HCT116 (cell line): ENCODE data around the gene CXXC5. TPM values are rescaled to one million over a fixed set of nuclear protein-coding genes. Genes with fewer than 3 reads are reported as not detected.

ENCODE experiments used
- ATAC-seq: fragments of 200-7000 bp; cut with Tn5 transposase; 2 replicates; pipeline ENCODE4 v1.9.1; 2020; ENCODE audit warnings: mild to moderate bottlenecking, moderate library complexity
- BruUV-seq: library from RNA; stranded (reverse); fragments of 400-500 nt; replicated peaks from 2 replicates; lab custom pipeline; 2021; lab: Mats Ljungman, UMichigan
- CTCF ChIA-PET: fragments of 300-600 bp; sonication (Branson Sonifier 250); formaldehyde crosslinking; loops from one replicate; lab custom pipeline; 2021; ENCODE audit warnings: antibody characterized with exemption; lab: Charles Lee
- POLR2A ChIA-PET: fragments of 300-600, 350-600 bp; sonication (Branson Sonifier 250); formaldehyde crosslinking; loops from one replicate; lab custom pipeline; 2021; ENCODE audit warnings: antibody characterized with exemption; lab: Charles Lee
- RAD21 ChIA-PET, 2 experiments: fragments of 300-600 bp; sonication (Branson Sonifier 250); formaldehyde crosslinking; loops; one replicate each; lab custom pipeline; 2023; ENCODE audit warnings: low total read pairs in 2 of 2; ENCODE audit not compliant: uncharacterized antibody in 2 of 2, unreplicated experiment in 2 of 2, low non-redundant PET in 1 of 2; lab: Charles Lee
- DNase-seq: peaks from one replicate; pipeline ENCODE4 v3.0.0-alpha.2; 2010; ENCODE audit warnings: low read depth, low spot score
- H2AFZ ChIP-seq: fragments of 200-600 bp; shearing (Covaris generic), sonication (generic); 2 replicates; pipeline ENCODE4 v1.6.1; 2017; ENCODE audit warnings: low read depth, mixed run types, mixed read lengths, antibody characterized with exemption, low read length; ENCODE audit not compliant: poor library complexity, severe bottlenecking
- H3K27ac ChIP-seq: 2 replicates; pipeline ENCODE4 v1.5.1; 2012; ENCODE audit warnings: low read depth, low read length
- H3K27me3 ChIP-seq: fragments of 200-600 bp; sonication (generic); 2 replicates; pipeline ENCODE4 v1.6.1; 2016; ENCODE audit warnings: mixed run types, low read length, mixed read lengths; ENCODE audit not compliant: insufficient read depth
- H3K36me3 ChIP-seq, 2 experiments: fragments of 200-500 bp in 1 of 2; fragments of 200-600 bp in 1 of 2; sonication (Bioruptor generic) in 1 of 2; sonication (generic) in 1 of 2; 2 replicates each; pipeline versions ENCODE4 v1.5.1 to v1.6.1; 2014 to 2016; ENCODE audit warnings: low read length in 2 of 2, inconsistent platforms in 1 of 2, mixed read lengths in 1 of 2, mixed run types in 1 of 2; ENCODE audit not compliant: insufficient read depth in 2 of 2, control insufficient read depth in 1 of 2
- H3K4me1 ChIP-seq, 2 experiments: fragments of 200-600 bp in 1 of 2; sonication (generic) in 1 of 2; 2 replicates each; pipeline versions ENCODE4 v1.5.1 to v1.6.1; 2012 to 2017; ENCODE audit warnings: low read length in 2 of 2, inconsistent platforms in 1 of 2, mild to moderate bottlenecking in 1 of 2, mixed read lengths in 1 of 2, mixed run types in 1 of 2, moderate library complexity in 1 of 2; ENCODE audit not compliant: insufficient read depth in 2 of 2, control insufficient read depth in 1 of 2
- H3K4me2 ChIP-seq: fragments of 200-600 bp; sonication (generic); 2 replicates; pipeline ENCODE4 v1.6.1; 2017; ENCODE audit warnings: mixed run types, low read length, mixed read lengths
- H3K4me3 ChIP-seq, 2 experiments: fragments of 200-600 bp in 1 of 2; sonication (generic) in 1 of 2; replicated peaks in 1 of 2; 2 replicates each; pipeline ENCODE4 v1.5.1; 2011 to 2016; ENCODE audit warnings: low read length in 2 of 2, control low read depth in 1 of 2, low read depth in 1 of 2, mild to moderate bottlenecking in 1 of 2, mixed read lengths in 1 of 2, mixed run types in 1 of 2
- H3K79me2 ChIP-seq: fragments of 200-600 bp; sonication (generic); 2 replicates; pipeline ENCODE4 v1.6.1; 2017; ENCODE audit warnings: mild to moderate bottlenecking, mixed run types, low read length, moderate library complexity, mixed read lengths; ENCODE audit not compliant: insufficient read depth
- H3K9ac ChIP-seq: fragments of 200-600 bp; sonication (generic); 2 replicates; pipeline ENCODE4 v1.6.1; 2016; ENCODE audit warnings: low read length, mixed read lengths
- H3K9me2 ChIP-seq: fragments of 200-600 bp; sonication (generic), shearing (Covaris generic); 2 replicates; pipeline ENCODE4 v1.6.1; 2017; ENCODE audit warnings: mixed run types, mild to moderate bottlenecking, moderate library complexity; ENCODE audit not compliant: insufficient read depth
- H3K9me3 ChIP-seq, 2 experiments: fragments of 200-500 bp in 1 of 2; fragments of 200-600 bp in 1 of 2; sonication (Bioruptor generic) in 1 of 2; sonication (generic) in 1 of 2; 2 replicates each; pipeline ENCODE4 v1.6.1; 2014 to 2017; ENCODE audit warnings: low read length in 2 of 2, mixed read lengths in 2 of 2, inconsistent platforms in 1 of 2, low read depth in 1 of 2, mild to moderate bottlenecking in 1 of 2, mixed run types in 1 of 2, moderate library complexity in 1 of 2; ENCODE audit not compliant: control insufficient read depth in 1 of 2, insufficient read depth in 1 of 2
- H4K20me1 ChIP-seq: fragments of 200-600 bp; sonication (generic), shearing (Covaris generic); 2 replicates; pipeline ENCODE4 v1.6.1; 2017; ENCODE audit warnings: mixed run types, mild to moderate bottlenecking, moderate library complexity; ENCODE audit not compliant: insufficient read depth
- EGR1 ChIP-seq: IDR thresholded peaks from 2 replicates; pipeline ENCODE4 v1.6.1; 2012; ENCODE audit warnings: low read depth
- ELF1 ChIP-seq: IDR thresholded peaks from 2 replicates; pipeline ENCODE4 v1.6.1; 2012; ENCODE audit warnings: low read depth, borderline replicate concordance
- EZH2 ChIP-seq: fragments of 200-600 bp; sonication (generic); IDR thresholded peaks from 2 replicates; pipeline ENCODE4 v1.6.1; 2017; ENCODE audit warnings: antibody characterized with exemption, mixed run types
- EZH2phosphoT487 ChIP-seq: fragments of 200-600 bp; IDR thresholded peaks from 2 replicates; pipeline ENCODE4 v1.6.1; 2018; ENCODE audit warnings: antibody characterized with exemption, borderline replicate concordance
- FOSL1 ChIP-seq: IDR thresholded peaks from 2 replicates; pipeline ENCODE4 v1.6.1; 2012; ENCODE audit warnings: low read depth
- JUND ChIP-seq: IDR thresholded peaks from 2 replicates; pipeline ENCODE4 v1.6.1; 2012
- MAX ChIP-seq: IDR thresholded peaks from 2 replicates; pipeline ENCODE4 v1.6.1; 2012
- POLR2A ChIP-seq: IDR thresholded peaks from 2 replicates; pipeline ENCODE4 v1.7.0; 2011; ENCODE audit warnings: borderline replicate concordance; ENCODE audit not compliant: insufficient read depth, insufficient read length; ENCODE audit errors: extremely low read depth
- REST ChIP-seq: IDR thresholded peaks from 2 replicates; pipeline ENCODE4 v1.6.1; 2012; ENCODE audit warnings: low read depth
- SIN3A ChIP-seq: IDR thresholded peaks from 2 replicates; pipeline ENCODE4 v1.6.1; 2012; ENCODE audit warnings: low read depth
- SP1 ChIP-seq: IDR thresholded peaks from 2 replicates; pipeline ENCODE4 v1.6.1; 2012; ENCODE audit warnings: low read depth
- SRF ChIP-seq: IDR thresholded peaks from 2 replicates; pipeline ENCODE4 v1.6.1; 2012; ENCODE audit warnings: low read depth
- YY1 ChIP-seq: IDR thresholded peaks from 2 replicates; pipeline ENCODE4 v1.6.1; 2011; ENCODE audit warnings: low read length, low read depth, moderate library complexity, mild to moderate bottlenecking; ENCODE audit not compliant: insufficient replicate concordance; ENCODE audit errors: extremely low read depth
- ZNF274 ChIP-seq: fragments of 200-500 bp; sonication (Bioruptor generic); IDR thresholded peaks from 2 replicates; pipeline ENCODE4 v1.6.1; 2014; ENCODE audit warnings: mild to moderate bottlenecking, low read depth, low read length, inconsistent platforms
- intact Hi-C: fragments of 100-400 bp; cut with micrococcal nuclease; formaldehyde crosslinking; loops from 2 replicates; pipeline ENCODE4 v1.10.0; 2022
- total RNA-seq: library from RNA; stranded (reverse); gene quantifications from one replicate; pipeline ENCODE4 v1.2.1, GENCODE V29; 2021; ENCODE audit not compliant: unreplicated experiment
- TF ChIP-seq, protein P1 (sequence below): IDR thresholded peaks from 2 replicates; pipeline ENCODE4 v1.6.1; 2012

CXXC5 gene
- total RNA-seq, 1 experiment from 2014 or later, result 43.1 TPM

DNA sequence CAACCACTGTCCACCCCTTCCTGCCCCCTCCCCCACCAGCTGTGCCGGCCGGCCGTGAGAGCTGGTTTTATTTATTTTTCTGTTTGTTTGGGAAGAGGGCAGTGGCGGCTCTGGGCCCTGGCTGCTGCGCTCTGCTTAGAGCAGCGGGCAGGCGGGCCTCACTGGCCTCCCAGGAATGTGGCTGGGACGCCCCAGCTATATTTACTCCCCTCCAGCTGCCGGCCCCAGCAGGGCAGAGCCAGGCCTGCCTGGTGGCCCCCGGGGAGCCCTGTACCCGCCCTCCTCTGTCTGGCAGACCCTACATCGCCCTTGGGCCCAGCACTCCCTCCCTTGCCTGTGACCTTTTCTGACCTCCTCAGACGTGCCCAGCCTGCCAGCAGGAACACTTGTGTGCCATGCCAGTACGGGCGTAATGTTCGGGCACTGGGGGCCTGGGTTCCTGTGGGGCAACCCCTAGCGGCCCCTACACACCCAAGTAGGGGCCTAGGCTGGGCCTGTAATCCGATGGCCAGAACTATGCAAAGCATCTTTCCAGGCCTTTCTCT lies 7.7 kb downstream of the CXXC5 start:
- Histone ChIP-seq H3K36me3 (no peaks in the 10 kb centered on the region), H3K79me2 (peaks cover 91% of the 10 kb centered on the region), H3K4me2 (no peak overlapping the region), H2AFZ (no peak overlapping the region), H3K4me3 (no peak overlapping the region), H3K27ac (peak overlapping the region; percentile 36; the same call in 1 of the 2 replicates), H3K9me3 (no peaks in the 10 kb centered on the region), H3K27me3 (no peaks in the 10 kb centered on the region), H3K9me2 (no peaks in the 10 kb centered on the region), H4K20me1 (peaks cover 6% of the 10 kb centered on the region; the same call in 1 of the 2 replicates), H3K9ac (0 out of 2 replicates have a peak overlapping the region, but pooled peaks have one; percentile 4)
- ChIA-PET POLR2A (no interaction called here), CTCF (interaction anchor here (0.8 kb wide), 1 partner anchor 110 kb away, joined by 3 read pairs; no protein-coding TSS in a partner anchor), RAD21 (no interaction called here)
- intact Hi-C loops, result no loop called here
- no peak for ATAC-seq
- no TSS peak for BruUV-seq
- TF ChIP-seq EZH2phosphoT487, result no peak
- TF ChIP-seq, all 23 proteins: peak for 0
- peaks cover 84 to 98% of the 10 kb centered on the region in 2 experiments for H3K4me1 ChIP-seq
- no peak for DNase-seq

- Histone ChIP-seq H3K36me3 (no peaks in the 10 kb centered on the region), H3K4me1 (peaks cover 83 to 98% of the 10 kb centered on the region in 2 experiments), H3K9me2 (no peaks in the 10 kb centered on the region), H3K27ac (peak overlapping the region; percentile 97), H3K27me3 (no peaks in the 10 kb centered on the region), H3K9ac (peak overlapping the region; percentile 55), H2AFZ (no peak overlapping the region), H4K20me1 (no peaks in the 10 kb centered on the region), H3K79me2 (peaks cover 92% of the 10 kb centered on the region), H3K4me3 (peak overlapping the region in 1 of 2 experiments; percentile 56; a peak in 2 of 4 replicates), H3K4me2 (peak overlapping the region; percentile 76), H3K9me3 (no peaks in the 10 kb centered on the region)
- ChIA-PET CTCF (interaction anchor here (1.0 to 1.9 kb wide), 2 partner anchors 12 to 23 kb away, joined by 3 to 10 read pairs; no protein-coding TSS in a partner anchor), RAD21 (interaction anchor here (1.0 to 1.5 kb wide), 3 partner anchors 9 to 108 kb away, joined by 3 read pairs; partner anchors contain the start of gene CXXC5 (in 1 of the 2)), POLR2A (interaction anchor here (1.4 to 4.8 kb wide), 3 partner anchors 9 to 21 kb away, joined by 4 to 36 read pairs (median 4); partner anchors contain the start of gene CXXC5)
- intact Hi-C loops, result no loop called here
- ATAC-seq (no peak), DNase-seq (no peak)
- BruUV-seq, result no TSS peak
- TF ChIP-seq FOSL1 (no peak), REST (no peak), MAX (no peak), ZNF274 (no peak), SIN3A (no peak), POLR2A (no peak), EGR1 (no peak), EZH2 (no peak), SP1 (no peak), YY1 (no peak), ELF1 (no peak), SRF (no peak), JUND (no peak)
- TF ChIP-seq, protein P1, sequence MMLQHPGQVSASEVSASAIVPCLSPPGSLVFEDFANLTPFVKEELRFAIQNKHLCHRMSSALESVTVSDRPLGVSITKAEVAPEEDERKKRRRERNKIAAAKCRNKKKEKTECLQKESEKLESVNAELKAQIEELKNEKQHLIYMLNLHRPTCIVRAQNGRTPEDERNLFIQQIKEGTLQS, result no peak
These were observed 9.5 kb downstream of the CXXC5 start for GRCh38 chr5:139657363-139658321.
